ENCODE measurements around the gene ASXL1.
A peak's percentile ranks its signal among the peaks of the same experiment; 100 is the strongest.
"Not testable (repeated sequence)": the region's sequence is repeated elsewhere in the genome, so short reads cannot be mapped to it uniquely, and the experiment has no call there.

Gene ASXL1

GRCh38 chr20:32455171-32455900, 97.2 kb downstream of the ASXL1 start:
- DNase-seq = no peak

- DNase-seq = no peak
Observed at GRCh38 chr20:32455901-32456701, 98.0 kb downstream of the ASXL1 start.

- peak; percentile 57 to 77 for DNase-seq
Observed at GRCh38 chr20:32456869-32457478, 98.8 kb downstream of the ASXL1 start.

- DNase-seq = peak; percentile 83 to 92
Observed at GRCh38 chr20:32457479-32457986, 99.4 kb downstream of the ASXL1 start.

GRCh38 chr20:32458061-32458836, 100.1 kb downstream of the ASXL1 start:
- peak; percentile 63 to 77 for DNase-seq

- DNase-seq = no peak
Observed at GRCh38 chr20:32458837-32459220, 100.7 kb downstream of the ASXL1 start.

- DNase-seq = no peak
Observed at GRCh38 chr20:32460231-32460630, 102.1 kb downstream of the ASXL1 start.

- no peak for DNase-seq
Observed at GRCh38 chr20:32460683-32461320, 102.7 kb downstream of the ASXL1 start.

- no peak for DNase-seq
Observed at GRCh38 chr20:32461836-32462600, 103.9 kb downstream of the ASXL1 start.

GRCh38 chr20:32462900-32463641, 104.9 kb downstream of the ASXL1 start:
- no peak for DNase-seq

- DNase-seq = no peak
Observed at GRCh38 chr20:32463642-32464400, 105.7 kb downstream of the ASXL1 start.

- no peak for DNase-seq
Observed at GRCh38 chr20:32464401-32465091, 106.4 kb downstream of the ASXL1 start.

- no peak for DNase-seq
Observed at GRCh38 chr20:32465092-32465900, 107.2 kb downstream of the ASXL1 start.

- DNase-seq = not testable (repeated sequence)
Observed at GRCh38 chr20:32465901-32466675, 108.0 kb downstream of the ASXL1 start.

GRCh38 chr20:32466739-32467505, 108.8 kb downstream of the ASXL1 start:
- no peak for DNase-seq

- no peak for DNase-seq
Observed at GRCh38 chr20:32467506-32468312, 109.6 kb downstream of the ASXL1 start.
